A549 treated with Hydrocortisone at 1 μM for 4 hours (cell line): ENCODE measurements around the gene MYH4. TPM values are rescaled to one million over a fixed set of nuclear protein-coding genes. Genes with fewer than 3 reads are reported as not detected.

Source experiments
- total RNA-seq: library from RNA; stranded (reverse); fragments of 200-300 nt; extraction: Qiagen RNA extraction; gene quantifications from 5 replicates; pipeline ENCODE4 v1.2.3, GENCODE V29; 2022

MYH4 gene
- total RNA-seq = not detected in 5 replicates

GRCh38 chr17:10469459-10469858 is at the start of gene MYH4:
TSS of gene MYH4 (minus strand) at chr17:10469559. CDS start at chr17:10466745, 2,814 bp downstream.

DNA sequence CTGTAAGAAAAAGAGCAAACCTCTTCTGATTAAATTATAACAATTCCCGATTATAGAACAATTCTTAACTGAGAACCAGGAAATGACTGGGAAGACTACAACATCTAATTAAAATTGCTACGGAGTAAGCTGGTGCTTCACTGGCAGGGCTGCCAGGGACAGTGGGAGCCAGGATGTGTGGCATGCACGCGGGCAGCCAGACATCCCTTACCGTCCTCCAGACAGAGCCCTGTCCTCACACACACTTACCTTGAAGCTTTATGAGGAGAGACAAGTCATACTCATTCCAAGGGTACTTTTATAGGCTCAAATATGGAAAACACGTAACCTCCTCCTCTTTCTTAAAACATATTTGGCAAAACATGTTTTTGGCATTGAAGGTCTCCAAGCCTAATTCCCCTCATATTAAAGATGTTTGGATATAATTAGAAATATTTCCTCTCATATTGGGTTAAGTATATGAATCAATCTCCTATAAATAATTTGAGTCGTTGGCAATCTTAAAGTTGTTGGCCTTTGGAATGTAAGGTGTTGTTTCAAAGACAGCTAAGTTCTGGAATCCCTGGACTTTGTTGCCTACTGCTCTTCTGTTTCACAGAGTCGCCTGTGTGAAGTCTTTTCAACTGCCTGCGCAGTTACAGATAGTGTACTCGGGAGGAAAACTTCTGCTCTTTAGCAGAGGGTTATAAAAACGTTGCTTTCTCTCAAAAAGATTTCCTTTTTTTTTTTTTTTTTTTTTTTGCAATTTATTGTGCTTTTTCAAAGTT is 49.1 kb upstream of the MYH4 start, which contains the start of gene MYH1:
MYH1 (minus strand) TSS at position 272 of the 767 bp plus-strand sequence. CDS start 1,900 bp downstream, outside the sequence.

DNA sequence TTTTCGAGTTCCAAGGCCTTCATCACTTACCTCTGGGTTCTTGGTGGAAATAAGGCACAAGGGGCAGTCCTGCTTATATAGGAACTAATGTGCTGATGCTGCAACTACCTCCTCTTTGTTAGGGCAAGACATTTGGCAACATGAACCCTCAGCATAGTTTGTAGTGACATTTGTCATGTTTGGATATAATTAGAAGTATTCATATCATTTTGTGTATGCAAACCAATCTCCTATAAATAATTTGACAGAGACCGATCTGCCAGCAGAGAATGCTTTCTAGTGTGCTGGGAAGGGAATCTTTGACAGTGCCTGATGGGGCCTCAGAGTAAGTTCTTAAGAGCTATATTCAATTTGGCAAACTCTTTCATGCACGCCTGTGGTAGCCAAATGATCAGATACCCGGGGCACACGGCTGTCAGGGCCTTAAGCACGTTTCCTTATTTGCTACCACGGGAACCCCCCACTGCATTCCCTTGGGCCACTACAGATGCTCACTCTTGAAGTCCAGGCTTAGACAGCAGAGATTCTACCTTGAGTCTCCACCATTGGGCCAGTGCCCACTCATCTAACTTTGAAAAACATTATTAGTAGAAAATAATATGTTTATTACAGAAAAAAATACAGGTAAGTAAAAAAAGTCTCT is 47.3 kb downstream of the MYH4 start, which contains the start of gene MYH8:
MYH8 (minus strand) TSS at position 51 of the 643 bp plus-strand sequence. CDS start 1,723 bp downstream, outside the sequence.

Other genes with a start within 250 kb of the MYH4 start
- gene MYH13, start 96.6 kb downstream of the MYH4 start, total RNA-seq = 0.01 to 0.02 TPM in 2 of 5 replicates, not detected in the others
- not detected in 5 replicates for gene MYH8, start 47.6 kb downstream of the MYH4 start, total RNA-seq
- gene MYH1, start 49.0 kb upstream of the MYH4 start, total RNA-seq = not detected in 5 replicates
- not detected in 5 replicates for gene MYH2, start 80.1 kb upstream of the MYH4 start, total RNA-seq
- 0.64 to 1.2 TPM (median 0.88 TPM) in 5 replicates for gene MYH3, start 187.8 kb upstream of the MYH4 start, total RNA-seq
- gene SCO1, start 228.0 kb upstream of the MYH4 start, total RNA-seq = 50.7 to 60.0 TPM (median 58.4 TPM) in 5 replicates
- 5.6 to 8.8 TPM (median 8.1 TPM) in 5 replicates for gene ADPRM, start 228.0 kb upstream of the MYH4 start, total RNA-seq